H1 (cell line): ENCODE results near the gene RYK.

Source experiments
- ATF2 ChIP-seq: IDR thresholded peaks from 2 replicates; pipeline ENCODE4 v1.6.1; 2012; ENCODE audit warnings: low read length, inconsistent platforms
- CTCF ChIP-seq, 3 experiments: IDR thresholded peaks; 1 replicate in 2 of 3; 2 replicates in 1 of 3; pipeline versions ENCODE4 v1.5.1 to v1.6.1; 2011; ENCODE audit warnings: low read length in 3 of 3, mild to moderate bottlenecking in 3 of 3, inconsistent platforms in 2 of 3, low read depth in 1 of 3, moderate library complexity in 1 of 3; ENCODE audit not compliant: insufficient read depth in 1 of 3; ENCODE audit errors: control extremely low read depth in 1 of 3
- EP300 ChIP-seq, 2 experiments: IDR thresholded peaks; 1 replicate in 1 of 2; 2 replicates in 1 of 2; pipeline ENCODE4 v1.6.1; 2011 to 2012; ENCODE audit warnings: low read depth in 2 of 2, low read length in 2 of 2, mild to moderate bottlenecking in 2 of 2, borderline replicate concordance in 1 of 2, inconsistent platforms in 1 of 2, moderate library complexity in 1 of 2
- EZH2 ChIP-seq: fragments of 200-600 bp; sonication (generic); IDR thresholded peaks from 2 replicates; pipeline ENCODE4 v1.7.1; 2012; ENCODE audit warnings: low read depth, mild to moderate bottlenecking, moderate library complexity, low read length, inconsistent platforms; ENCODE audit not compliant: severe bottlenecking
- GABPA ChIP-seq: IDR thresholded peaks from 2 replicates; pipeline ENCODE4 v1.6.1; 2011; ENCODE audit warnings: mild to moderate bottlenecking, low read length, moderate library complexity, borderline replicate concordance; ENCODE audit not compliant: insufficient read depth
- JUN ChIP-seq: IDR thresholded peaks from 2 replicates; pipeline ENCODE4 v1.6.1; 2011; ENCODE audit warnings: low read depth, mild to moderate bottlenecking, improper control_type of control experiment, low read length
- MAX ChIP-seq: IDR thresholded peaks from 2 replicates; pipeline ENCODE4 v1.6.1; 2012; ENCODE audit warnings: inconsistent platforms
- POLR2A ChIP-seq, 2 experiments: IDR thresholded peaks; 1 replicate in 1 of 2; 2 replicates in 1 of 2; pipeline ENCODE4 v1.6.1; 2011; ENCODE audit warnings: low read depth in 2 of 2, low read length in 2 of 2, mild to moderate bottlenecking in 2 of 2; ENCODE audit errors: control extremely low read depth in 1 of 2
- POLR2AphosphoS5 ChIP-seq: IDR thresholded peaks from 2 replicates; pipeline ENCODE4 v1.6.1; 2011; ENCODE audit warnings: low read depth, low read length
- SAP30 ChIP-seq: fragments of 300-600 bp; sonication (generic); IDR thresholded peaks from 2 replicates; pipeline ENCODE4 v1.7.1; 2012; ENCODE audit warnings: low read length, moderate library complexity, mild to moderate bottlenecking, inconsistent platforms; ENCODE audit not compliant: insufficient read depth, insufficient replicate concordance
- SP1 ChIP-seq: IDR thresholded peaks from 2 replicates; pipeline ENCODE4 v1.6.1; 2011; ENCODE audit warnings: low read depth, low read length
- SUZ12 ChIP-seq: fragments of 200-600 bp; sonication (generic); IDR thresholded peaks from 2 replicates; pipeline ENCODE4 v1.6.1; 2012; ENCODE audit warnings: mild to moderate bottlenecking, inconsistent platforms, low read length, moderate library complexity, mixed read lengths
- TEAD4 ChIP-seq: IDR thresholded peaks from 2 replicates; pipeline ENCODE4 v1.6.1; 2012; ENCODE audit warnings: low read depth, low read length, inconsistent platforms, mixed read lengths
- YY1 ChIP-seq: IDR thresholded peaks from 2 replicates; pipeline ENCODE4 v1.6.1; 2011; ENCODE audit warnings: low read depth, mild to moderate bottlenecking, low read length

GRCh38 chr3:134111616-134112015 is 139.0 kb downstream of the RYK start:
- TF ChIP-seq EZH2: no peak
- no peak for TF ChIP-seq GABPA
- no peak for TF ChIP-seq POLR2AphosphoS5
- no peak for TF ChIP-seq CTCF (IDR thresholded peaks at IDR 0.05; ENCODE audit: control extremely low read depth in 1 of 3, insufficient read depth in 1 of 3, low read depth in 1 of 3, low read length in 3 of 3)
- no peak for TF ChIP-seq MAX
- TF ChIP-seq TEAD4: no peak
- TF ChIP-seq SUZ12: no peak
- no peak for TF ChIP-seq ATF2
- no peak for TF ChIP-seq POLR2A (IDR thresholded peaks at IDR 0.05; ENCODE audit: control extremely low read depth in 1 of 2, low read depth in 2 of 2, low read length in 2 of 2)
- TF ChIP-seq SP1: no peak
- TF ChIP-seq SAP30: no peak
- TF ChIP-seq YY1: no peak
- TF ChIP-seq EP300 (IDR thresholded peaks at IDR 0.05; ENCODE audit: borderline replicate concordance in 1 of 2, low read depth in 2 of 2, low read length in 2 of 2): no peak
- no peak for TF ChIP-seq JUN
